Hematopoietic multipotent progenitor cell treated with erythropoietin and hydrocortisone succinate and interleukin-3 and kit ligand, for 8 days (in vitro differentiated cells): ENCODE data around the gene ANK3.
A peak's percentile ranks its signal among the peaks of the same experiment; 100 is the strongest.

ENCODE experiments used
- DNase-seq: peaks from one replicate; pipeline ENCODE4 v3.0.0-alpha.2; 2015

Gene ANK3

DNA sequence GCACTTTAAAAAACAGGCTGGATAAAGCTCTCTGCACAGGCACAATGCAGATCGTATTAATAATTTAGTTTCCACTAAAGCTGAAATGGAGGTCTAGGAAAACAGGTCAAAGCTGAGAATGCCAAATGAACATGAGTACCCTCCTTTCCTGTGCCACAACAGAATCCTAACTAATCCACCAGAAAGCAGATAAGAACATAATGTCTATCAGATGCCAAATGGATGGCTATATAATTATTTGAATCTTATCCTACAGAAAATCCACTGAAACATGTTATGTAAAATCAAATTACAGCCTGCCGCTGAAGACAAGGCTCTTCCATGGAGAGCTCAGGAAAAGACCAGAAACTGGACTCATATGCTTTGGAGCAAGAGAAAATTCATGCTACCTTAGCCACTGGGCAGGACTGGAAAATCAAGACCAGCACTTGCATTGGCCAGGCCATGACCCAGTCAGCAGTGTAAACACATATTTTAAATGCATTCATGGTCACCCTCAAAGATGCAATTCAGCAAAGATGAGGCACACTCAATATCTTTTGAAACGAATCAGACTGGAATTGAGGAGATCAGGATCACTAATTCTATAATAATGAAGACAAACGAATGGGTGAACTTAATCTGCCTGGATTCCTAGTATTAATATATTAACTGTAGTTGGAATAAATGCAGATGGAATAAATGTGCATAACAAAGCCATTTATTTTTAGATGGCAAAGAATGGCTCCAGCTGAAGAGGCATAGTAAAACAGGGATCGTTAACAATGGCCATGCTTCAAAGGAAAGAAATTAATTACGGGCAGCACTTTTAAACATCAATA, 13.2 kb downstream of the ANK3 start:
- no peak for DNase-seq

DNA sequence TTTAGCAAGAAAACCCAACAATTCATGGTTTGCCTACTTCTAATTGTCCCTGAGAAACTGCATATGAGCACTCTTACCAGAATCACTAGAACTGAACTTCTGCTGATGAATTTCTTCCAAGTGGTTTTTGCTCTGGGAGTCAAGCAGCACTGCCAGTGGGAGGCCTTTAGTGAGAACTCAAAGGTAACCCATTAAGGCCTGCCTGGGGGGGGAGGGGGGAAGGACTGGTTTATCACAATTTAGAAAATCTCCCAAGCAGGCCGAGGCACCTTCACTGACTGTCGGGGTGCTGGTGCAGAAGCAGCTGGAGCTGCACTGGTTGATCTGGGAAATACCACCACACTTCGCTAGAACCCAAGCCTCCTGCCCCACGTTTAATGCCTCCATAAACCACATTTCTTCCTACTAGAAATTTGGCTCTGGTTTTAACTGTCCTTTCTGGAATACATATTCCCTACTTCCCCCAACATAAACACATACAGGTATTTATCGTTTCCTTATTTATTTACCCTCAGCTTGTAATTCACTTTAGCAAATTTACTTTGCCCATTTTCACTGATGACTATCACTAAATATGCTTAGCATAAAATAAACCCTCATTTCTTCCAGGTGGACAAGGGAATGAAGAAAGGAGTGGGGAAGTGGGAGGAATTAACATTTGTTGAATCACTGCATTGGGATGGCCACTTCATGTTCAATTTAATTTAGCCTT, 14.2 kb downstream of the ANK3 start:
- DNase-seq, result no peak

DNA sequence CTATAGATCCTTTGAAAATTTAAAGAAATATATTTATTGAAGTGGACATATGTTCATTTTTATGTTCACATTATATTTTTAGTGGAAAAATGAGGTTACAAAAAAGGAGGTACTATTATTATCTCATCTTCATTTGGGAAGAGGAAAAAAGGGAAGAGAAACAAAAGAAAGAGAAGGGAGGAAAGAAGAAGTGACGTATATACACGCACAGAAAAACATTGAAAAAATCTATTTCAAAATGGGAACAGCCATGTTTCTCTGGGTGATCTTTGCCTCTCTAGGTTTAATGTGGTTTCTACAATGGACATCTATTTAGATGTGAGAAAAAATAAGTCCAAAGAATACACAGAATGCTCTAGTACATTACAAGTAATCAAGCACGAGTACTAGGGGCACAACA, 14.8 kb downstream of the ANK3 start:
- DNase-seq, result no peak

DNA sequence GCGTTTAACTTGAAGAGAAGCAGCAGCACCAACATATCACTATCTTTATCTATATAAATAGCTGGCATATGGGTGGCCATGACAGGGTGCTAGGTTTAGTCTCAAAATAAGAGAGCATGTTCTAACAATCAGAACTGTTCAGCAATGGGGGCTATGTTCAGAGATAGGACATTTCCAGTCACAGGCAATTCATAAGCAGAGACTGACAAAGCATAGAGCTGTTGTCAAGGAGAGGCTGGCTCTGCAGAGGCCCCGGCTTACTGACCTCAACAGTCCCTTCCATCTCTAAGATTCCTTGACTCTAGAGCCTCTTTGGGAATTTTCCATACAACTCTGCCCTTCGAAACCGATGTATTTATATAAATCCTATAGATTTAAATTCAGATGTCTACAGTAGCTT, 17.2 kb downstream of the ANK3 start:
- DNase-seq, result no peak

DNA sequence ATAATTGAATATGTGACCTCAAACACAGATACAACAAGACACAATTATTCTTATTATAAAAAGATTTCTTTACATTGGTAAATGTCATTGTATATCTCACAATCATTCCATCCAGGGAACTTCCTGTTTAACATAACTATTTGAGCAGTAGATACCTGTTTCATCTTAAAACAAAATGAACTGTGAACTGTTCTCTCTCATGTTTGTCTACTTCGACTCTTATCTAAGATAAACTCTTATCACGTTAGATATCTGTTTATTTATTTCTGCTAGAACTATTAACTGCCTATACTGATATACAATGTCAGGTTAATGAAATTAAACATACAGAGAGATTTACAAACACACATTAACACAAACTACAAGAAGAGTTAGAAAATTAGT, 20.1 kb downstream of the ANK3 start:
- no peak for DNase-seq

DNA sequence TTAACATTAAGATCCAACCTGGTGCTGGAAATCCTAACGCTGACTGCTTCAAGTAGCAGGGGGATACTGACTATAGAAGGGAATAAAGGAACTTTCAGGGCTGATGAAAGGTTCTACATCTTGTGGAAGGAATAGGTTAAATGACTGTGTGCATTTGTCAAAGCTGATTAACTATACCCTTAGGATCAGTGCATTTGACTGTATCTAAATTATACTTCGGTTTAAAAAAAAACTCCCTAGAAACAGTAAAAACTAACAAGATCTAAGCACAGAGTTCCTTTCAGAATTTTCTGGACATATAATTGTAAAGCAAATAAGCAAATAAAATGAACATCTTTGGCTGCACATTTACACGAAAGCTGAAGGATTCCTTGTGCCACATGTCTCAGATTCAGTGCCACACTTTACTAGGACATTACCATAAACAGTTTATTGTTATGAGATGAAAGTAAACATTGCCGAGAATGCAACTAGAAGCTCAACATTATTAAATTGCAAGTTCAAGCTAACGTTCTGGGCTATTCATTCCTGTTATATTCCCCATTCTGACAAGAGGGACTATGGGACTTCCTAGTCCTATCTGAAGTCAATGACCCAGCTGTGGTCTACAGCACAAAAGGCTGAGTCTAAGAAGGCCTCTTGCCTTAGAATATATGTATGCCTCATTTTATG, 20.7 kb downstream of the ANK3 start:
- no peak for DNase-seq

DNA sequence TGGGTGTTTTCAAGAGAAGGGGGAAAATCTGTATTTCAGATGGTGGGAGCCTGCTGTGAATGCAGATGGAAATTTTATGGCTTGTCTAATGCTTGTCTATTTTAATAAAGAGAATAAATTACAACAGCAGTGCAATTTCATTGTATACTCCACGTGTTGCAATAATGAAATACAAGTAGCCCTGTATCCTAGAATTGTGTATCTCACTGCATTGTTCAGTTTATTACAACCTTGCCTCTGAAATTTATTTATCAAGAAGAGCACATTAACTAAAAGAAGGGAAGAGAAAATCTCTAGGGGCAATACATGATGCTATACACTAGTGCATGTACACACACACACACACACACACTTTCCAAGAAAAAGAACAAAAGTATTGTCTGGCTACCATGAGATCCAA, 21.8 kb downstream of the ANK3 start:
- no peak for DNase-seq

DNA sequence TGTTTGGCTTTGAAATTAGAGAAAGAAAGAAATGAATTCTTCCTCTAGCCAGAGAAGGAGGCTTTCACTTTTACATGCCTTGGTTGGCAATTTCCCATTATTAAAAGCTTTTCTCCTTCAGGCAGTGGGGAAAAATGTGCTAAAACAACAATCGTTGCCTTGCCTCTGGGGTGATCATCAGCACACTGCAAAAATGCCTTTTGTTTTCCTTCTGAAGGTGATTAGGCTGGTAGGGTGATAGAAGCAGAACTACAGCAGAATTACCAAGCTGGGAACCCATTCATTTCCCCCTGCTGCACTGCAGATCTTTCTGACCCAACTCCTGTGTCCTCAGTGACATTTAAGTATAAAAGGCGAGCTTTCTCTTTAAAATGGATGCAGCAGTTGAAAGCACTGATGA, 22.2 kb downstream of the ANK3 start:
- DNase-seq, result no peak

DNA sequence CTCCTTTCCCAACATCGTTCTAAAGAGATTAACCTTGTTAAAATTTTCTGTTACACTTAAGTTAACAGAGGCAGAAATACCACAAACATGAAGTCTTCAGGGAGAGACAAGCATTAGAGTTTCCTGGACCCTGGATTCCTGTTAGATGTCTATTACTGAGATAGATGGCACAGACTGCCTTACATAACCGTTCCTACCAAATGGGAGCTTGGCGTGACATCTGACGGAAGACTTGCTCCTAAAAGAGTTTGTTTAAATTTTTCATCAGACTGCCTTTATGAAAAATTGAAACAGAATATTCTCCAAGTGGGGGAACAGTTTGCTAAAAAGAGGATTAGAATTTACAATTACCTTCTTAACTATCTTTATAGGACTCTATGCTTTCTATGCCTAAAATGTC, 22.7 kb downstream of the ANK3 start:
- no peak for DNase-seq

DNA sequence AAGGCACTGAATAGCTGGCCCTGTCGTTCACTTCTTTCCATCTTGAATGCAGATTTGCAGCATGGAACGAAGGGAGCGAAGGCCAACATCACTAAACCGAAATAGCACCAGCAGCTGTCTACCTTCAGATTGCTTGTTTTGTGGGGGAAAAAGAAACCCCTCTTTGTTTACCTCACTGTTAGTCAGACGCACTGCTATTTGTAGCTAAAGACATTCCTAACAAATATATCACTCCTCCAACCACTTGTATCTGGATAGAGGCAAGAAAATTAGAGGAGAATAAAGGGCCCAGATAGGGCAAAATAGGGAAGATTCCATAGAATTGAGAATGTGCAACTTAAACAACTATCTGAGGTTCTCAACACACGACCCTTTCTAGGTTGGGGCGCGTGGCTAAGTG, 26.5 kb downstream of the ANK3 start:
- DNase-seq, result no peak

DNA sequence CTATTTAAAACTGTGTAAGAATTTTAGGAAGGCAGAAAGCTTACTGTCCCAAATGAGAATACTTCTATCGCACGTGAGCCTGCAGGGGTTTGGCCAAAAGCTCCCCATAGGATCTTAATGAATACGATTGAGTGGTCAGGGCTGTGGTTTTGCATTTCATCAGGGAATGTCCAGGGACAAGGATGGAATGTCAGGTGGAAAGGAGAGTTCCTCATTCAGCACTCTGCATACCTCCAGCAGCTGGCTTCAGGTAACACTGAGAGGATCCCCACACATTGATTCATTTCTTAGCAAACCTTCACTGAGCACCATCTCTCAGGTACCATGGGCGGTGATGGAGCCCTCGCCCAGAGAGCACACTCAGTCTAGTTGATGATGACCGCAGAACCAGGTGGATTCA, 27.2 kb downstream of the ANK3 start:
- DNase-seq, result no peak

DNA sequence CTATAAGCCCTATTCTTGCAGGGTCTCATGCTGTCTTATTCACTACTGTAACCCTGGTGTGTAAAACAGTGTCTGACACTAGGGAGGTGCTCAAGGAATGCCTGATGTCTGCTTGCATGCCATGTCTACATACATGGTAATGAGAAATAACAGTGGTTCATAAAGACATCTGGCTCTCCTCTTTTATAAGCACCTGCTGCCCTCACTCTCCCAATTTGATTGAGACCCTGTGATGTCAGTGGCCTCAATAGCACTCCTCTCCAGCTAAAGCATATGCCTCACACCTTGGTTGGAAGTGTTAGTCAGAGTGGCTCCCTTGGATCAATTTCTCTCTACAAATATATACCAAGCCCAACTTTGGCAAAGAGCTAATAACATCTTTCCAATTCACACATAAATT, 30.6 kb downstream of the ANK3 start:
- DNase-seq, result no peak

DNA sequence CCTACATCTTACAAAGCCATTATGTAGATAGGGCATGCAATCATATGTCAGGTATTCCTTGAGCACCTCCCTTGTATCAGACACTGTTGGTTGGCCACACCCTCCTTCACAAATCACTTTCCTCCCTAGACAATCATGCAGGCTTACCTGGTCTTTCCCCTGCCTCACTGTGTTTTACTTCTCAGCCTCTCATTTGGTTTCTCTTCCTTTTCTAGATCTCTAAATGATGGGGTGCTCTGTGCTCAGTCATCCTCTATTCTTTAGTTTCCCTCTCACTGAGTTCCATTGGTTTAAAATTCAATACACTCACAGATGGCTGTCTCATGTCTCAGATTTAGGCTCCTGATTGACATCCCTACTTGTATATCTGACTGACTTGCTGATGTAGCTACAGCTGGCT, 31.4 kb downstream of the ANK3 start:
- DNase-seq, result no peak

DNA sequence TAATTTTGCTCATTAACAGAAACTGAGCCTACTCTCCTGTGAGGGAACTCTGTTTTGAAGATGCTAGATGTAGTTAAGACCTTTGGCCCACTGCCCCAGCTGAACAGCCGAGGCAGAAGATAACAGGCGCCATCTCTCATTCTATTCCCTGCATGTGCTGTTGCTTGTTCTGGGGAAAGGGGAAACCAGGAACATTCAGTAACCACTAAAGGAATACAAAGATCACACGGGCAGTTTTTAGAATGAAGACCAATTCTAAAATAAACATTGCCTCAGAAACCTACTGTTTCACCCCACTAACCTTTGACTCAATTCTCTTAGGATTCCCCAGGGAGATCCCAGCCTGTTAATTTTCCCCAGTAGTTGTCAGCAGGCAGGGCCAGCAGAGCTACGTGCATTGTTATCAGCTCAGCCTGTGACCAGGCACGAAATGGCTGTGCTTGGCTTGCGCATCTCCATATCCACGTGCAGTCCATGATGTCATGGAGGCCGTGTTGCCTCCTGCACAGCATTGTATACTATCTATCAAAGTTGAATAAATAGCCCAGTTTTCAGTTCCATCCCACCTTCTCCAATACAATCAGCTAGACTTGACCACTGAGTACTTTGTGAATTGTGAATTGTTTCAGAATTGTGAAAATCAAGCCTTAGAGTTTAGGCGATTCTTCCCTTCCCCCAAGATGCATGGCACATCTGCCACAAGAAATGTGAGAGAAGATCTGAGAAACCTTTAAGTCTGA, 36.0 kb downstream of the ANK3 start:
- peak; percentile 8 for DNase-seq

DNA sequence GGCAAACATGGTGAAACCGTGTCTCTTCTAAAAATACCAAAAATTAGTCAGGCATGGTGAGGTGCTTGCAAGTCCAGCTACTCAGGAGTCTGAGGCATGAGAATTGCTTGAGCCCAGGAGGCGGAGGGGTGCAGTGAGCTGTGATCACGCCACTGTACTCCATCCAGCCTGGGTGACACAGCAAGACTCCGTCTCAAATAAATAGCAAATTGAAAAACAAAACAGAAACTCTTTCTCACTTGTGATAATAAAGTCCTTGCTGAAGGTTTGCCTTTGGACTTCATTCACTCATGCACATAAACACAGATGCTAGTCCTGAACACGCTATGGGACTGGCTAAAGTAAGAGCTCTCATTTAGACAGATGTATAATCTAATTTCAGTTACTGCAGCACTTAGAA, 37.6 kb downstream of the ANK3 start:
- DNase-seq, result no peak

DNA sequence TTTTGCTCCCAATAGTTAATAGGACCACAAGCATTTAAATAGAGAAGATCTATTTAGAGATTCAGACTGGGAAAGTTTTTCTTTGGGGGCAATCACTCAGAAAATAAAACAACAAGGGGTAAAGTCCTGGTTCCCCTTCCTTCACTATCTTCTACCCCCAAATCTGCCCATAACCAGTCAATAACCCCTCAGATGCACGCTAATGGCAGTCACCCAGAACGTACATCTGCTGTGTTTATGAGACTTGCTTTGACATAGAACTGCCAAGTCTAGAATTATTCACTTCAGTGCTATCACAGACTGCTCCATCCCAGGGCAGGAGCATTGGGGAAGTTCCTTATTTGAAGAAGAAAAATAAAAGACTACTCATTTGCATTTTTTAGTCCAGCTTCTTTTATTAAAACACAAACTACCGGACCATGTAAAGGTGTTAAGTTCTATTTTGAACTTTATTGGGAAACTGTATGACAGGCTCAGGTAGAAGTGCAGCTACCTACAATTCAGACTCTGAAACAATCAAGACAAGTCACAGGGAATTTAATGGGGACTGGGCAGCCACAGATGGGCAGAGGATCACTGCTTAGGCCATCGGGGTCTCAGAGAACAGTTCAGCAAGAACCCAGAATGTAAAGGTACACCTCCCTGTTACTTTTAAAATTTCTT, 38.4 kb downstream of the ANK3 start:
- no peak for DNase-seq

DNA sequence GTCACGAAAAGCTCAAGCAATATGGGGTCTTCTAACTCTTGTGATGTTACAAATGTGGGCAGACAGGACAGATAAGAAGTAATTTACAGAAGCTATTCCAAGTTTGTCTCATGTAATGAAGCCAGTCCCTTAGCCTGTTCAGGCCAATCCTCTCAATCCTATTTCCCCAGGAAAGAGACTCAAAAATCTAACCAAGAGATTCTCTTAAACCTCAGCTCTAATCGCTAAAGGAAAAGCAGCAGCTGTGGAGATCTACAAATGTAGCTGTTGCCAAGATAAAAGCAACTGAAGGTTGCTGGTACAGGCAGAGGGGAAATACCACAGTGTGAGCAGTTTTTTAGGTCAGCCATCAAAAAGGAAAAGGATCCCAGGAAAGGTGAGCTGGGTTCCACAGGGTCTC, 39.3 kb downstream of the ANK3 start:
- DNase-seq, result no peak

DNA sequence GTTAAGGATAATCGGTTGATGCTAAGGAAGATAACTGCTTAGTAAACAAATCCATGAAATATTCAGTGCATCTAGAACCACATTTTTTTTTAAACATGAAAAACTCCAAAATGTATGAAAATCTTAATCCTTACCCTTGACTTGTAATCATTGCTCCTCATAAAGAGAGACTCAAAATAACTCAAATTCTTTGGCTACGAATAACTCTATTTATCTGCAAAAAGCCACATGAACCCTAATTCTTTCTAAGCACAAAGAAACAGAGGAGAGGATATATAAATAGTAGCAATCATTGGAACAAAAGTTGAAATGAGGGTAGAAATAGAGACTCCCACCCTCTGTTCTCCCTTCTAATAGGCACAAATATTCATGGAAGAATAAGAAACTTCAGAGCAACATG, 40.2 kb downstream of the ANK3 start:
- no peak for DNase-seq

DNA sequence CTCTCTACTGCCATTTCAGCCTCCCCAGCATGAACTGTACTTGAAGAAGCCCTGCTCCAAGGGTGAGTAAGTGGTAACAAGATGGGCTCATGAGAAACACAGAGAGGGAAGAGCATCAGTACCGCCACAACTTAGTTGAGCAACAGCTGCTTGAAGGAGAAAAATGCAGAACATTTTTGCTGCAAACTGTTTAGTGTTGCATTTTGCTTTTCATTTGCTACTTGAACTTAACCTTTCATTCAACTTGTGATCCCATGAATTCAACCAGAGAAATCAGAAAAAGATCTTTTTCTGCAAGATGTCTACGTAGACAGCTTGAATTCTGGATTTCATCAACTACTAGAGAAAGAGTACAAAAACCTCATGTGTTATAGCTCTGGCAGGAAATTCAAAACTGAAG, 40.7 kb downstream of the ANK3 start:
- DNase-seq, result no peak

DNA sequence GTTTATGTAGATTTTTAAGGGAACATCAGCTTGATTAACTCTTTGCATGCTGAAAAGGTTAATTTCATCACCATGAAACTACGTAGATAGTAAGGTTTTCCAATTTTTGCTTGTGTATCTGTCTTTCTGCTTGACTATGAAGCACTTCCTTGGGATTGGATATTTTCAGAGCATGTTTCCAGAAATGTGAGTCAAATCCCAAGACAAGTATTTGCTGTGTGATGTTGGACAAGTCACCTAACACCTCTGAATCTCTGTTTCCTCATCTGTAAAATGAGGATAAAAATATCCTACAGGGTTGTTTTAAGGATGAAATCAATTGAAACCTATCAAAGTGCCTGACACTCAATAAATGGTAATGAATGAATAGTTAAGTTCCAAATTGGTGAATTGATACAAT, 42.4 kb downstream of the ANK3 start:
- DNase-seq, result no peak

DNA sequence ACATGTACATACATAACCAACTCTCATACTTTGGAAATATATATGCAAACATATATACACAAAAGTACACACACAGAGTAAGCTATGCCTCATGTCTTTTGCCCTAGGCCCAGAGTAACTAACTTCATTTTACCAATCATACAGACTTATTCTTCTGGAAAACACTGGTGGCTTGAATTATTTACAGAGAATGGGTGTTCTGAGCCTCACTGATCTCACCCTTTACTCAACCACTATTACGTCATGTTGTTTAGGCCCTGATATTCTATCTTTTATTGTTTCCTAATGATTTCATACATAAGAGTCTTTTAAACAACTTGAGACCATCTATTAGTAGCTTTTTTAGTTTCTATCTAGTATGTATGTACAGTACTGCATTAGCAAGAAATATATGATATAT, 43.0 kb downstream of the ANK3 start:
- DNase-seq, result no peak

DNA sequence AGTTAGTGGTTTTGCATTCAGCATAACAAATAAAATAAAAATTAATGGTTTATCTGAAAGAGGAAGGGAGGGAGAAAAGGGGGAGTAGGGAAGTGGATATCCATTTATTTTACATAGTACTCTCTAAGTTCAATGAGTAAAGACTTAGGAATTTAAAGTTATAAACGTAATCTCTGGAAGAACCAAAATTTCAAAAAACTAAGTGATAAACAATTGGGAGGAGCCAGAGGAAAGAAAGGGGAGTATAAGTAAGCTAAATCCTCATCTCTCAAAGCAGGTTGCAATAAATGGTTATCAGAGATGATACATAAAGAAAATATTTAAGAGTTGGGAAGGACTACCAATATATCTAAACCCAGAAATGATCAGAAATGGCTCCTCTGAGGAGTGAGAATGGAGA, 46.4 kb downstream of the ANK3 start:
- no peak for DNase-seq

DNA sequence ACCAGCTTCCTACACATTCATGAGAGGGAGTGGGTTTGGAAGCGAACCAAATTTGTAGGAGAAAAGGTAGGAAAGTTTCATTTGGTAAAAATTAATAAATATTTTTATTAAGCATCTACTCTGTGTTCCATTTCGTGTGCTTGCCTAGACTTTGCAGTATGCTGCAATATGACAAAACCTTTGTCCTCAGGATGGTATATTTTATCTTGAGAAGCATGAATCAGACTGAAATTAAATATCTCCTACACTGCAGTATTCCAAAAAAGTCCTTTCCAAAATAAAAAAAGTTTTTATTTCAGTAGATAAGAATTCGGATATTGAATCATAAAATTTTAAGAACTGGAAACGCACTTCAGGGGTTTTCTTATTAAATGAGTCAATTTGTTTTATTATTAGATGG, 47.7 kb downstream of the ANK3 start:
- DNase-seq, result no peak
